OCI-LY1 (cell line): ENCODE results near the gene SH2B3.

Experiments used
- H2AFZ ChIP-seq: fragments of 200-600 bp; sonication (generic), shearing (Covaris generic); 2 replicates; pipeline ENCODE4 v1.6.0; 2014; ENCODE audit warnings: antibody characterized with exemption, mild to moderate bottlenecking, low read length
- H3F3A ChIP-seq: fragments of 200-600 bp; sonication (generic), shearing (Covaris generic); 2 replicates; pipeline ENCODE4 v1.6.0; 2014; ENCODE audit warnings: mild to moderate bottlenecking, antibody characterized with exemption, low read length, moderate library complexity; ENCODE audit not compliant: insufficient read depth
- H3K27ac ChIP-seq: fragments of 200-600 bp; sonication (generic); 2 replicates; pipeline ENCODE4 v1.5.1; 2014; ENCODE audit warnings: low read length, mixed run types, mild to moderate bottlenecking, low read depth; ENCODE audit not compliant: poor library complexity, severe bottlenecking
- H3K27me3 ChIP-seq: fragments of 200-600 bp; sonication (generic); 2 replicates; pipeline ENCODE4 v1.6.0; 2014; ENCODE audit warnings: antibody characterized with exemption, mild to moderate bottlenecking, low read length, moderate library complexity; ENCODE audit not compliant: insufficient read depth
- H3K36me3 ChIP-seq: fragments of 200-600 bp; sonication (generic); 2 replicates; pipeline ENCODE4 v1.6.1; 2014; ENCODE audit warnings: mild to moderate bottlenecking, antibody characterized with exemption, low read length, moderate library complexity, mixed read lengths; ENCODE audit not compliant: insufficient read depth
- H3K4me1 ChIP-seq: fragments of 200-600 bp; sonication (generic); 2 replicates; pipeline ENCODE4 v1.5.1; 2014; ENCODE audit warnings: mild to moderate bottlenecking, low read length, moderate library complexity; ENCODE audit not compliant: insufficient read depth, severe bottlenecking
- H3K4me2 ChIP-seq: fragments of 200-600 bp; sonication (generic), shearing (Covaris generic); 2 replicates; pipeline ENCODE4 v1.6.1; 2014; ENCODE audit warnings: low read length
- H3K4me3 ChIP-seq: fragments of 200-600 bp; sonication (generic); 2 replicates; pipeline ENCODE4 v1.5.1; 2014; ENCODE audit warnings: low read length, low read depth, mild to moderate bottlenecking, mixed read lengths; ENCODE audit not compliant: poor library complexity, severe bottlenecking
- H3K79me2 ChIP-seq: fragments of 200-600 bp; shearing (Covaris generic); 2 replicates; pipeline ENCODE4 v1.6.1; 2016; ENCODE audit warnings: mixed run types, low read length, mixed read lengths; ENCODE audit not compliant: insufficient read depth
- H3K9ac ChIP-seq: fragments of 200-600 bp; sonication (generic), shearing (Covaris generic); 2 replicates; pipeline ENCODE4 v1.6.1; 2014; ENCODE audit warnings: mild to moderate bottlenecking, low read length, mixed read lengths
- H3K9me2 ChIP-seq: fragments of 200-600 bp; sonication (generic), shearing (Covaris generic); 2 replicates; pipeline ENCODE4 v1.6.1; 2014; ENCODE audit warnings: low read depth, mild to moderate bottlenecking, low read length, mixed read lengths
- H3K9me3 ChIP-seq: fragments of 200-600 bp; shearing (Covaris generic); 2 replicates; pipeline ENCODE4 v1.6.1; 2014; ENCODE audit warnings: low read length, mixed read lengths
- H4K20me1 ChIP-seq: fragments of 200-600 bp; sonication (generic), shearing (Covaris generic); 2 replicates; pipeline ENCODE4 v1.6.0; 2016; ENCODE audit warnings: mild to moderate bottlenecking, low read length; ENCODE audit not compliant: insufficient read depth
- CTCF ChIP-seq: fragments of 200-600 bp; sonication (generic), shearing (Covaris generic); IDR thresholded peaks from 2 replicates; pipeline ENCODE4 v1.5.1; 2017; ENCODE audit warnings: mild to moderate bottlenecking, antibody characterized with exemption, low read length, moderate library complexity, mixed read lengths
- EZH2 ChIP-seq: fragments of 200-600 bp; sonication (generic), shearing (Covaris generic); IDR thresholded peaks from 2 replicates; pipeline ENCODE4 v1.8.0; 2017; ENCODE audit warnings: borderline replicate concordance, mixed run types, mild to moderate bottlenecking, antibody characterized with exemption, low read length, moderate library complexity, mixed read lengths

The SH2B3 gene

GRCh38 chr12:111362687-111363475 lies 42.8 kb upstream of the SH2B3 start:
- no peaks in the 10 kb centered on the region for H4K20me1 ChIP-seq
- H3K9me2 ChIP-seq = no peaks in the 10 kb centered on the region
- no peak overlapping the region for H3K27ac ChIP-seq
- H2AFZ ChIP-seq = no peak overlapping the region
- no peaks in the 10 kb centered on the region for H3K27me3 ChIP-seq
- TF ChIP-seq CTCF (no peak), EZH2 (no peak)
- no peaks in the 10 kb centered on the region for H3F3A ChIP-seq
- no peaks in the 10 kb centered on the region for H3K79me2 ChIP-seq
- H3K36me3 ChIP-seq = no peaks in the 10 kb centered on the region
- no peak overlapping the region for H3K9ac ChIP-seq
- no peaks in the 10 kb centered on the region for H3K9me3 ChIP-seq
- no peaks in the 10 kb centered on the region for H3K4me1 ChIP-seq
- no peak overlapping the region for H3K4me2 ChIP-seq
- H3K4me3 ChIP-seq = no peak overlapping the region

- no peak overlapping the region for H2AFZ ChIP-seq
- no peaks in the 10 kb centered on the region for H3K27me3 ChIP-seq
- H3K9me2 ChIP-seq = no peaks in the 10 kb centered on the region
- no peaks in the 10 kb centered on the region for H3K79me2 ChIP-seq
- H3K4me3 ChIP-seq = no peak overlapping the region
- H3K9ac ChIP-seq = no peak overlapping the region
- H4K20me1 ChIP-seq = no peaks in the 10 kb centered on the region
- H3K9me3 ChIP-seq = no peaks in the 10 kb centered on the region
- H3K4me1 ChIP-seq = peaks cover 5% of the 10 kb centered on the region
- TF ChIP-seq EZH2 = no peak
- no peak for TF ChIP-seq CTCF
- H3K4me2 ChIP-seq = no peak overlapping the region
- H3K27ac ChIP-seq = no peak overlapping the region
- no peaks in the 10 kb centered on the region for H3K36me3 ChIP-seq
- H3F3A ChIP-seq = no peaks in the 10 kb centered on the region
These were observed 42.1 kb upstream of the SH2B3 start for GRCh38 chr12:111363578-111363977.

- Histone ChIP-seq H3K4me2 (no peak overlapping the region), H3F3A (no peaks in the 10 kb centered on the region), H3K4me1 (peaks cover 12% of the 10 kb centered on the region), H2AFZ (no peak overlapping the region), H3K36me3 (no peaks in the 10 kb centered on the region), H3K9me3 (no peaks in the 10 kb centered on the region), H4K20me1 (no peaks in the 10 kb centered on the region), H3K9me2 (no peaks in the 10 kb centered on the region), H3K27ac (no peak overlapping the region), H3K9ac (no peak overlapping the region), H3K79me2 (no peaks in the 10 kb centered on the region), H3K4me3 (no peak overlapping the region), H3K27me3 (no peaks in the 10 kb centered on the region)
- no peak for TF ChIP-seq EZH2
- TF ChIP-seq CTCF = no peak
These were observed 39.6 kb upstream of the SH2B3 start for GRCh38 chr12:111366075-111366474.
